H9 (cell line): ENCODE measurements around the gene SPATA2L. TPM values are rescaled to one million over a fixed set of nuclear protein-coding genes. Genes with fewer than 3 reads are reported as not detected.

Experiments
- DNase-seq: peaks from one replicate; pipeline ENCODE4 v3.0.0-alpha.2; 2017
- H2AFZ ChIP-seq: one replicate; pipeline ENCODE4 v1.6.1; 2013; ENCODE audit warnings: mild to moderate bottlenecking, low read length, control low read depth, moderate library complexity
- H2AK5ac ChIP-seq: 2 replicates; pipeline ENCODE4 v1.6.1; 2013; ENCODE audit warnings: low read length, control low read depth, mixed read lengths; ENCODE audit not compliant: insufficient read length
- H2BK120ac ChIP-seq: one replicate; pipeline ENCODE4 v1.6.1; 2013; ENCODE audit warnings: low read depth, mild to moderate bottlenecking, low read length, control low read depth, inconsistent platforms; ENCODE audit not compliant: poor library complexity, severe bottlenecking
- H2BK12ac ChIP-seq: 2 replicates; pipeline ENCODE4 v1.6.1; 2013; ENCODE audit warnings: low read length, control low read depth, mixed read lengths, low read depth; ENCODE audit not compliant: insufficient read length
- H2BK15ac ChIP-seq: 2 replicates; pipeline ENCODE4 v1.6.1; 2013; ENCODE audit warnings: low read depth, low read length, control low read depth
- H2BK20ac ChIP-seq: one replicate; pipeline ENCODE4 v1.6.1; 2013; ENCODE audit warnings: low read depth, mild to moderate bottlenecking, low read length, control low read depth, inconsistent platforms; ENCODE audit not compliant: poor library complexity, severe bottlenecking
- H2BK5ac ChIP-seq: 2 replicates; pipeline ENCODE4 v1.6.1; 2013; ENCODE audit warnings: low read length, control low read depth, mixed read lengths; ENCODE audit not compliant: insufficient read length
- H3K14ac ChIP-seq: 2 replicates; pipeline ENCODE4 v1.6.1; 2013; ENCODE audit warnings: low read length, control low read depth; ENCODE audit not compliant: insufficient read depth
- H3K18ac ChIP-seq: 2 replicates; pipeline ENCODE4 v1.6.1; 2013; ENCODE audit warnings: low read depth, mild to moderate bottlenecking, mixed read lengths, low read length, control low read depth; ENCODE audit not compliant: insufficient read length
- H3K23ac ChIP-seq: 2 replicates; pipeline ENCODE4 v1.6.1; 2013; ENCODE audit warnings: low read length, control low read depth, mixed read lengths, low read depth; ENCODE audit not compliant: insufficient read length
- H3K23me2 ChIP-seq: 2 replicates; pipeline ENCODE4 v1.6.1; 2013; ENCODE audit warnings: low read depth, mild to moderate bottlenecking, mixed read lengths, low read length, control low read depth; ENCODE audit not compliant: insufficient read length, poor library complexity, severe bottlenecking
- H3K27ac ChIP-seq: 2 replicates; pipeline ENCODE4 v1.5.1; 2013; ENCODE audit warnings: low read length, control low read depth, mixed read lengths, low read depth; ENCODE audit not compliant: insufficient read length
- H3K27me3 ChIP-seq: 2 replicates; pipeline ENCODE4 v1.6.1; 2013; ENCODE audit warnings: low read length, control low read depth, inconsistent platforms; ENCODE audit not compliant: insufficient read depth
- H3K4ac ChIP-seq: 2 replicates; pipeline ENCODE4 v1.6.1; 2013; ENCODE audit warnings: low read depth, mild to moderate bottlenecking, control low read depth, inconsistent platforms, low read length, moderate library complexity
- H3K4me1 ChIP-seq: 2 replicates; pipeline ENCODE4 v1.6.1; 2013; ENCODE audit warnings: low read length, control low read depth, inconsistent platforms; ENCODE audit not compliant: insufficient read depth
- H3K4me2 ChIP-seq: 2 replicates; pipeline ENCODE4 v1.6.1; 2013; ENCODE audit warnings: low read length, control low read depth, mixed read lengths; ENCODE audit not compliant: insufficient read length, insufficient read depth
- H3K56ac ChIP-seq: 2 replicates; pipeline ENCODE4 v1.6.1; 2013; ENCODE audit warnings: low read depth, mild to moderate bottlenecking, mixed read lengths, low read length, control low read depth; ENCODE audit not compliant: insufficient read length
- H3K79me1 ChIP-seq: 2 replicates; pipeline ENCODE4 v1.6.1; 2013; ENCODE audit warnings: low read depth, mild to moderate bottlenecking, moderate library complexity, low read length, control low read depth, inconsistent platforms; ENCODE audit not compliant: insufficient read depth, poor library complexity, severe bottlenecking
- H3K79me2 ChIP-seq: 2 replicates; pipeline ENCODE4 v1.6.1; 2013; ENCODE audit warnings: low read length, control low read depth, inconsistent platforms; ENCODE audit not compliant: insufficient read depth
- H3K9ac ChIP-seq: 2 replicates; pipeline ENCODE4 v1.6.1; 2013; ENCODE audit warnings: low read length, control low read depth, mixed read lengths; ENCODE audit not compliant: insufficient read length; ENCODE audit errors: extremely low read depth
- H3K9me3 ChIP-seq: one replicate; pipeline ENCODE4 v1.6.1; 2013; ENCODE audit warnings: low read depth, low read length, inconsistent platforms; ENCODE audit not compliant: control insufficient read depth
- H3T11ph ChIP-seq: one replicate; pipeline ENCODE4 v1.6.1; 2013; ENCODE audit warnings: mild to moderate bottlenecking, low read length, control low read depth, inconsistent platforms
- H4K20me1 ChIP-seq: one replicate; pipeline ENCODE4 v1.6.1; 2013; ENCODE audit not compliant: control insufficient read depth, insufficient read length, insufficient read depth
- H4K5ac ChIP-seq: 2 replicates; pipeline ENCODE4 v1.6.1; 2013; ENCODE audit warnings: low read depth, mild to moderate bottlenecking, mixed read lengths, low read length, control low read depth; ENCODE audit not compliant: insufficient read length
- H4K8ac ChIP-seq: replicated peaks from 2 replicates; pipeline ENCODE4 v1.6.1; 2013; ENCODE audit warnings: low read length, control low read depth, mixed read lengths, low read depth; ENCODE audit not compliant: insufficient read length
- H4K91ac ChIP-seq: 2 replicates; pipeline ENCODE4 v1.6.1; 2013; ENCODE audit warnings: low read depth, mild to moderate bottlenecking, moderate library complexity, mixed read lengths, low read length, control low read depth; ENCODE audit not compliant: insufficient read length
- H3K27ac Mint-ChIP-seq, 3 experiments: 2 replicates in 2 of 3; 3 replicates in 1 of 3; pipeline ENCODE4 v1.8.0; 2020 to 2021; ENCODE audit warnings: mixed read lengths in 3 of 3, mild to moderate bottlenecking in 1 of 3, moderate library complexity in 1 of 3
- H3K27me3 Mint-ChIP-seq: 2 replicates; pipeline ENCODE4 v1.8.0; 2021; ENCODE audit warnings: low read depth, mild to moderate bottlenecking, moderate library complexity, mixed read lengths
- H3K36me3 Mint-ChIP-seq, 3 experiments: 2 replicates in 2 of 3; 3 replicates in 1 of 3; pipeline ENCODE4 v1.8.0; 2020 to 2021; ENCODE audit warnings: low read depth in 3 of 3, mixed read lengths in 3 of 3; ENCODE audit not compliant: insufficient read depth in 1 of 3
- H3K4me1 Mint-ChIP-seq, 2 experiments: 2 replicates each; pipeline ENCODE4 v1.8.0; 2020; ENCODE audit warnings: mixed read lengths in 2 of 2
- H3K4me3 Mint-ChIP-seq, 2 experiments: 2 replicates in 1 of 2; 3 replicates in 1 of 2; pipeline ENCODE4 v1.8.0; 2020 to 2021; ENCODE audit warnings: mild to moderate bottlenecking in 2 of 2, mixed read lengths in 2 of 2, moderate library complexity in 1 of 2
- H3K9me3 Mint-ChIP-seq, 2 experiments: 2 replicates in 1 of 2; 3 replicates in 1 of 2; pipeline ENCODE4 v1.8.0; 2020; ENCODE audit warnings: mild to moderate bottlenecking in 2 of 2, mixed read lengths in 2 of 2, moderate library complexity in 1 of 2
- CTCF ChIP-seq: fragments of 200-600 bp; sonication (generic); conservative IDR thresholded peaks from 3 replicates; pipeline ENCODE4 v1.8.0; 2021; ENCODE audit warnings: antibody characterized with exemption, mild to moderate bottlenecking
- WGBS: extraction: QIAGEN DNeasy Blood & Tissue Kit; methylation state at CpG from one replicate; pipeline ENCODE4 v1.1.7; 2013; ENCODE audit warnings: missing lambda C conversion rate, low lambda C conversion rate, mixed read lengths; ENCODE audit not compliant: insufficient read length; ENCODE audit errors: extremely low coverage; 5-methylcytosine and 5-hydroxymethylcytosine counted together
- total RNA-seq: library from RNA; stranded (reverse); gene quantifications from 2 replicates; pipeline ENCODE4 v1.2.1, GENCODE V29; 2021

SPATA2L gene
- total RNA-seq, 1 experiment from 2014 or later, result 27.1 TPM

- Histone ChIP-seq H3K23me2 (peaks cover 7% of the 10 kb centered on the region), H3K56ac (no peak overlapping the region), H2AK5ac (no peak overlapping the region), H3K4me2 (no peak overlapping the region), H2BK20ac (no peak overlapping the region), H3K18ac (no peak overlapping the region), H4K8ac (no peak overlapping the region), H4K5ac (no peak overlapping the region), H2BK120ac (no peak overlapping the region), H3K4me1 (no peaks in the 10 kb centered on the region), H2BK12ac (no peak overlapping the region), H4K20me1 (no peaks in the 10 kb centered on the region), H3K9me3 (peaks cover 4% of the 10 kb centered on the region), H2AFZ (no peak overlapping the region), H3K79me1 (no peaks in the 10 kb centered on the region), H3K27me3 (no peaks in the 10 kb centered on the region), H2BK15ac (no peak overlapping the region), H3K14ac (no peak overlapping the region), H3K27ac (no peak overlapping the region), H3K79me2 (peaks cover 3% of the 10 kb centered on the region; the same call in 1 of the 2 replicates), H3K23ac (no peak overlapping the region), H3K9ac (no peak overlapping the region), H3K4ac (no peak overlapping the region), H3T11ph (no peak overlapping the region), H2BK5ac (no peak overlapping the region), H4K91ac (no peak overlapping the region)
- Mint-ChIP-seq H3K9me3 (peaks cover 21 to 29% of the 10 kb centered on the region in 2 experiments), H3K36me3 (peaks cover 66 to 74% (median 67%) of the 10 kb centered on the region in 3 experiments), H3K4me3 (no peak overlapping the region), H3K27me3 (peaks cover 3% of the 10 kb centered on the region), H3K27ac (no peak overlapping the region), H3K4me1 (peaks cover 9 to 14% of the 10 kb centered on the region in 2 experiments)
- TF ChIP-seq CTCF, result no peak
- WGBS, result no CpG with 5 or more reads among the region's 9 CpGs
- DNase-seq, result no peak
Observed at GRCh38 chr16:89661215-89661614, 40.3 kb downstream of the SPATA2L start.
